HG03558 (cell line): Measurements from ENCODE around the gene PDE1C.
"Not testable (repeated sequence)": the region's sequence is repeated elsewhere in the genome, so short reads cannot be mapped to it uniquely, and the experiment has no call there.

ENCODE experiments used
- ATAC-seq: cut with Tn5 transposase; IDR thresholded peaks from one replicate; pipeline ENCODE4 v1.9.1; 2021; ENCODE audit warnings: moderate number of reproducible peaks; ENCODE audit not compliant: unreplicated experiment; ENCODE audit errors: extremely low read depth

Gene PDE1C

DNA sequence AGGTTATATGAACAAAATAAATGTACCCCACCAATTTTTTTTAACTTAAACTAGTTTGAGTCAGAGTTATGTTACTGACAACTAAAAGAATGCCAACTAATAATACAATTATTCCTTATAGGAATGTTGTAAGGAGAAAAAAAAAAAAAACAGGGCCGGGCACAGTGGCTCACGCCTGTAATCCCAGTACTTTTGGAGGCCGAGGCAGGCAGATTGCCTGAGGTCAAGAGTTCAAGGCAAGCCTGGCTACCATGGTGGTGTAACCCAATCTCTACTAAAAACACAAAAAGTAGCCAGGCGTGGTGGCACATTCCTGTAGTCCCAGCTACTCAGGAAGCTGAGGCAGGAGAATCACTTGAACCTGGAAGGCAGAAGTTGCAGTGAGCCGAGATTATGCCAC lies 6.6 kb upstream of the PDE1C start:
- ATAC-seq, result not testable (repeated sequence)

DNA sequence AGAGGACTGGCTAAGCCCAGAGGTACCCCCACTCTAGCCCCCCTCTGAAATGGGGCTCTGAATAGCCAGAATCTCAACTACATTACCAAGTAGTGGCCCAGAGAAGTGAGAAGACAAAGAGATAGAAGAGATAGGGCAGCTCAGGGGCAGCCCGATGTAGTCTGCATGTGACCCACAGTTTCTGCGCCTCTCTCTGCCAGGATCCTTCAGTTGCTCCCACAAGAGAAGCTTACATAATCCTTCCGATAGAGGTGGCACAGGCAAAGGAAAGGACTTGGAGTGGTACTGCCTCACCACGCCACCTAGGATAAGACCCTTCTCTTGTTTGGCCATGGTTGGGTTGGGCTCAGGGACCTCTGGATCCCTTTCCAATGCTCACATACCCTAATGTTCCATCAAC lies 5.4 kb upstream of the PDE1C start:
- no peak for ATAC-seq

DNA sequence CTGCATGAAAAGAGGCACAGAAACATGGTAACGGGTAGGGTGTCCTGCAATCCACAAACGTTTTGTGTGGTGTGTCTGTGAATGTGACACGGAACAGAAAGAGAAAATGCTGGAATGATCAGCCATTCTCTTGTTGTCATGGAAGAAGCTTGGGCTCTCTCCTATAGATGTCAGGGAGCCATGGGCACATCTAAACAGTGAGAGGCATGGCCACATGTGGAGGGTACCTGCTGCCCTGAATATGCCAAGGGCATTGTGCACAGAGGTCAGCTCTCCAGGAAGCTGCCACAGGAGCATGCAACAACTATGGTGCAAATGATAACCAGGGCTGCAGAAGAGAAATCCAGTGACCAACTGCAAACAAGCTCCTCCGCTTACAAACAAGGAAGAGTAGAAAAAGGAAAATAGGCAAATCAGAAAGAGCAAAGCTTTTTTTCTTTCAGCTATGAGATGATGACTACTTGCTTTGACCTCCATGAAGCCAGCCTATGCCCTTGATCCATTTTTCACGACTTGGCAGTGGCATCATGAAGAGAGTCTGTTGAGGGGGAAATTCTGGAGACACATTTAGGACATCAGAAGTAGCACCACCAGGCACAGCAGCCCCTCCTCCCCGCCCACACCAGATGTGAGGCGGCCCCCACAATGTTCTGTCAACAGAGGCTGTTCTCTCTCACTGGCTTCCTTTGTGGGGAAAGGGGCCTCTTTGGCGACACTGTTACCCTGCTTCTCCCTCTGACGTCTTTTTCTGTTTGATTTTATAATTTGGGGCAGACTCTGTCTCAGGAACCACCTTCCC lies 4.8 kb upstream of the PDE1C start:
- ATAC-seq, result no peak

DNA sequence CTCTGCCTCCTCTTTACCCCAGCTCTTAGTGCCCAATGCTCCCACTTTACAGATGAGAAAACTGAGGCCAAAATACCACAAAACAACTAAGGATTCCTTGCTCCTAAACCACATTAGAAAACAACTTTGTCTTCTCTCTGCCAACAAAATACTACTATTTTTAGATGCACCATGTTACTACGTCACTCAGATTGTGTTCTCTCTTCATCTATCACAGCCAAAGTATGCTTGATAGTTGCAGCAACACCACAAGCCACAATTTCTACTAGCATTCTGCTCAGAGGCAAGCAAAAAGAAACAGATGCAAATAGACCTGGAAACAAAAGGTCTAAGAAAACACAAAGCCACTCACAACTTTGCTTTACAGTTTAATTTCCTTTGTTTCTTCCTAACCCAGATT lies 3.3 kb upstream of the PDE1C start:
- no peak for ATAC-seq

DNA sequence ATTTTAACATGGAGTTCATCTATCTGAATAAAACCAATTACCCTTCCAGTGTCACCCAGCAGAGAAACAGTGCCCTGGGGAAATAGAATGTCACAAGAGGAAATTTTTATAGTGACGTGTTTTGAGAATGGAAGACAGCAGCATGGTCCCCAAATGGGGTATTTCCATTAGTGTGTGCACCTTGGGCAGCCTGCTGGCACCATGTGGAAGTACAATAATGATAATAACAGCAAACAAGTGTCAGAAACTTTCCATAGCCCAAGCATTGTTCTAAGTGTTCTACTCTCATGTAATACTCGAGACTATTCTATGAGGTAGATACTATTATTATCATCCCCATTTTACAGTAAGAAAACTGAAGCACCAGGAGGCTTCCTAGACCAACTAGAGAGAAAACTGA lies 2.2 kb upstream of the PDE1C start:
- ATAC-seq, result no peak

DNA sequence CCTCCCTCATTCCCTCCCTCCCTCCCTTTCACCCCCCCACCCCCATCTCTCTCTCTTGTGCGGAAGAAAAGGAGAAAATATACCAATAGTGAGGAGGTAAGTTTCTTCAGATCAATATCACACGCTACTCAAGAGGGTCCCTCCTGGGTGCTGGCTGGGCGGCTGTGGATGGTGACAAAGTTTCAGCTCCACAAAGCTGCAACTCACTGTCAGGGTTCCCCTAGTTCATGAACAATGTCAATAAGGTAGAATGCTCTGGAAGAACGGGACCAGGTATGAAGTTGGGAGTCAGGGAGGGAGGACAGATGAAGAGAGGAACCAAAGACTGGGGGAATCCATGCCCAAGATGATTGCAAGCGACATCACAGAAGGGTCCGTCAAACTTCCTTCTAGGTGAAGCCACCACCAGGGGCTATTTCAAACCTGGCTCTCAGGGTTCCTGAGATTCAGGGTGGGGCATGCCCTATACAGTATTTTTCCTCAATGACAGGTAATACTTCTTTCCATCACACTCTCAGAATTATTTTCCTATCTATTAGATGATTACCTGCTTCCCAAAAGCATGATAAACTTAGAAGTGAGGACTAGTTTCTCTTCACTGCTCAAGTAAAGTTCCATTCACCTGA lies 1.4 kb upstream of the PDE1C start:
- ATAC-seq, result no peak

DNA sequence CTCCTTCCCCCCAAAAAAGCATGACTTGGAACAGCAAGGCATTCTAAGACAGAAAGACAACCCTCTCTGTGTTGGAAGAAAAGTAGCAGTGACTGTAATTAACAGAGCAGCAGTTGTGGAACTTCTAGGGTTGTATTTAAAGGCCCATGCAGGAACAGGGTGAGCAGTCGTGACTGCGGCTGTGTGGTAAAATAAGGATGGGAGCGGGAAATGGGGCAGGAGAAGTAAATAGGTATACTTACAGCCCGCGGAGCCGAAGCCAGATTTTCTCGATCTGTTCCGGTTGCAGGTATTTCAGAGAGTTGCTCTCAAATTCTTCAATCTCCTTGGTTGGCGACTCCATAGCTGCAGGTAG lies 179 bp downstream of the PDE1C start:
- no peak for ATAC-seq

DNA sequence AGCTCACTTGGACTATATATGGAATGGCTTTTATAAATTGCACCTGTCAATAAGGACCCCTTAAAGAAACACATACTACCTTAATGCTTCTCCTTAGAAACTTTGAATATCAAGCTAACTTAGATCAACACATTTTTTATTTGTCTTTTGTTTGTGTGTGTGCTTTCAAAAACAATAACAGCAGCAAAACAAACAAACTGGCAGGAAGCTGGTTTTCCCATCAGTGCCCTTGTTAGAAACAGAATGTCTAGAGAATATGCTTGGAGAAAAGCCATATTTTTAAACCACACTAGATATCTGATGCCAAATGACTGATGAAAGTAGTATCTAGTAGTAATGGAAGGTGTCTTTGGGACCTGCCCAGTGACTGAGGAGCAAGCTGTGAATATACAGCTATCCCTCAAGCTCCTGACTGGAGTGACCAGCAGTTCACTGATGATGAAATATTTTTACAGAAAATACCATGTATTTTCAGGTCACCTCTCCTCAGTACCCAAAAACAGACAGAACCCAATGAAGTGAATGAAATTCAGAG lies 1.0 kb downstream of the PDE1C start:
- no peak for ATAC-seq

DNA sequence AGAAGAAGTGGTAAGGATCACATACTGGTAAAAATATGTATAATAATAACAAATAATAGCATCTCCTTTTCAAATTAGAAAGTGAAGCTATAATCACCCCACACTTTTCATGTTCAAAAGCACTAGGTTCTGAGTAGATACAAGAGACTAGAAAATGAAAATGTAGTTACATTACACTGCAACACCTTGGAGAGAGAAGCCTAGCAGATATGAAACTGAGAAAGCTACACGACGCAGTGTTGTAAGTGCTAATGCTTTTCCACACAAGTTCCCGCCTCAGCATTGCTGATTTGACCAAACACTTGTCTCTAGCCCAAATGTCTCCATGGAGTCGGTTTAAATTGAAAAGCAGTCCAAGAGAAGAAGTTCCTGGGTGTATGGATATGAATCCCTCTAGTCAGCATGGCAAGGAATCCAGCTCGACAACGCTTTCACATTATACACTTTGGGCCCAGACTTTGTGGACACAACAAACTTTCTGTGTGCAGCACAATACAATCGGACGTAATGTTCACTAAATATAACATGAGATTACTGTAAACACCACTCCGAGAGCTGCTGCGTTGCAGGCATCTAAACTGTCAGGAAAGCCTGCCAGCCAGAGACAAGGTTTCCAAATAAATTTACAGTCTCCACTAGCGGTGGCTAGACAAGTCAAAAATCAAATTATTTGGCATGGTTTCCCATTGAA lies 1.7 kb downstream of the PDE1C start:
- no peak for ATAC-seq

DNA sequence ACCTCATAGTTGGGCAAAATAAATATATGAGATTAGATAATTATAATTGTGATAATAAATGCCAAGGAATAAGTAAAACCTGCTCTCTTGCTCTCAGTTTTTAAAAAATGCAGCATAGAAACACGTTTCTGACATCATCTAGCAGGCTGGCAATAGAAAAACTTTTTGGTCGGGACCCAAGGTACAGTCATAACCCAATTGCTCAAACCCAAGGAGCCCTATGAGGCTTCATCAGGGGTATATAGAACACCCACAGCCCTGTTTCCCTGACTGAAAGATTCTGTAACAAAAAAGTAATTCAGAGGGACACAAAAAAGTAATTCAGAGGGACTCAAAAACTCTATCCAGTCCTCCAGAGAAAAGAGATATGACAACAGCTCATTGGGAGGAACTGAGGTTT lies 3.8 kb downstream of the PDE1C start:
- ATAC-seq, result no peak

DNA sequence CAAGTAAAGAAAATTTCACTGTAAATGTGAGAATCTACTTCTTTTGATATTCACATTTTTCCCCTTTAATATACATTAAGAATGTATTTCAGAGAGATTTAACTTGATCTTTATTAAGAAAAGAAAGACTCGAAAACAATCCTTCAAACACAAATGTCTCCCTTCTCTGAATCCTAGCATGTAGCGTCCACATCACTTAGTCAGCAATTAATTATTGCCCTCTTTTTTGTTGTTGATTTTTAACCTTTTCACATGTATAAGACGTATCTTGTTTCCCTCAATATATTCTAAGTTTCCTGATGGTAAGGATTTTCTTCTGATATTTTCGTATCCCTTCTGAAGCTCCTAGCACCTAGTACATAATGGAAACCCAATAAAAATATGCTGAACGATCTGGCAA lies 6.6 kb downstream of the PDE1C start:
- ATAC-seq, result no peak

DNA sequence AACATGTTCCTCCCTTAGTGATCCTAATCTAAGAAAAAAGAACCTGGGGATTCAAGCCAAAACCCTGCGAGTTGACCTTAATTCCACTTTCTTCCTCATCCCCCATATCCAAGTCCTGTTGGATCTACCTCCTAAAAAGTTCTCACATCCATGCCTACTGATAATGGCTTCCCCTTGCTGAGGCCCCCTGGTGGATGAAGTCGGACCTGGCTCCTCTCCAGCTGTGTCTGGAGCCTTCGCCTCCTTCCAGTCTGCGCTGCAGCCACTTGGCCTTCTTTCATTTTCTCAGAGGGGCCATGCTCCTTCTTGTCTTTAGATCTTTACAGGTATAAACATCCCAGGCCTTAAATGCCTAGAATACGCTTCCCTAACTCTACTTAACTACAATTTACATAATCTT lies 8.1 kb downstream of the PDE1C start:
- ATAC-seq, result no peak

DNA sequence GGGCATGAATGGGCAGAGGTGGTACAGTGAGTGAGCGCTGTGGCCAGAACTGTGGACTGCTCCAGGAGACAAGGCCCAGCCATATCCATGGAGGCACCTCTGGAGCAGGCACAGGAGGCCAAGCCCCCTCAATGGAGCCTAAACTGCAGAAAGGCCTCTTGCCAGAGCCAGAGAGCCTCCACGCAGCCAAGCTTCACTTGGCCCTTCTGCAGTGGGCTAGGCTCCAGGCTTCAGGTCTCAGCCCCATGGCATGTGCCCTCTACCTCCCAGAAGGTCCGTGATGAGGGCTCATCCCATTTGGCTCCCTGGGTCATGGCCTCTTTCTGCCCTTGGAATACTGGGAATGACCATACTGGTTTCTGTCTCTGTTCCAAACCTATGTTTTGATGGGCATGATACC lies 8.9 kb downstream of the PDE1C start:
- ATAC-seq, result no peak

DNA sequence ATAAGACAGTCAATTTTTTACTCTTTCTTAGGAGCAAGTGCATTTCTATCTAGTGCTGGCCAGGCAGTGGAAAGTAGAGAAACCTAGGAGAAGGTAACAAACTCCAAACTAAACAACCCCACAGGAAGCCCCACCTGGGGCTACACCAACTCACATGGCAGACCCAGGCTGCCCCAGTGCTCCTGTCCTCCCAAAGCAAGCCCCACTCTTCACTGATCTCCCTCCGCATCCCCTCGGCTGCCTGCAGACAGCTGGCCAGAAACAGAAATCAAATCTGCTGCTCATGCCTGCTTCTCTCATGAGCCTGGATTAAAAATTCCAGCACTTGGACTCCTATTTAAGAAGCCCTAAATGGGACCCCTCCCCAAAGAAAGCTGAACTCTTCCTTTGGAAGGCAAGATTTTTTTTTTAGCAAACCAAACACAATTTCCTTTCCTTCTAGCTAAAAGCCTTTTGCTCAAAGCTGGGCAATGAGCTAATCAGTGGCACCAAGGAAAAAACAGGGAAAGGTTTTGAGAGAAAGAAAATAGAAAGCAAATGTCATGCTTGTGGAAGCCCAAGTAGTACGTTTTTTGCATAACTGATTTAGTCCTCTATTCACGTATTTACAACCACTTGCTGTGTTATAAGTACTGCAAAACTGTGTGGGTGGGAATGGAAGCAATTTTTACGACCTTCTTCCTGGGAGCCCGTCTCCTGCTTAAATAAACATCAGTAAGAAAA lies 10.8 kb downstream of the PDE1C start:
- no peak for ATAC-seq

DNA sequence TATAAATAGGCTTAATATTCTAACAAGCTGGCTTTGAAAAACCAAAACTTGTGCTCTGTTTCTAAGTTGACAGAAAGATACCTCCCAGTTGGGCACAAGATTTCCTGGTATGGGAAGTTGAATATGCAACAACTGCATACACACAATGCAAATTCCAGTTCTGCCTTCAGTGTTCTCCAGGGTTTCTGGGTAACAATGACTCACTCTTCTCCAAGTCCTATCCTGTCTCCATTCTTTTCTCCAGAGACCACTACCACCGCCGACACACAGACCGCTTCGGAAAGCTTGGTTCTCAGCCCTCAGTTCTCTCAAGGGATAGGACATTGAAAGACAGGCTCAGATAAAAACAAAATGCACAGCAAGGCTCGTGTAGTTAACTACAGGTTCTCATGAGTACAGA lies 12.2 kb downstream of the PDE1C start:
- no peak for ATAC-seq

DNA sequence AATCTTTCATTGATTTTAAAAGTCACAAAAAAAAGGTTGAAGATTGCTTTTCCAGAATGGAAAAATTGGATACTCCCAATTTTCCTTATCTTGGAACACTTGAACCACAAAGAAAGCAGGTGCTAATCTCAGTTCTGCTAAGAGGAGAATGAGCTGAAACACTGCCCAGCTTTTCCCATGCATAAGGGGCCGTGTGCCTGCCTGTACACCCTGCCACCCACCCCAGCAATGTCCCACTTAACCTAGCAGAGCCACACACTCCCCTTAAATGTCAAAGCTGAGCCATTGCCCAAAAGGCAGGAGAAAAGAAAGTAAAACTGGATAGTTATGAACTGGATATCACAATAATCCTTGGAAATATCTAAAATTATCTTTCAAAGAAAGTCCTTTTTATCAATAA lies 13.4 kb downstream of the PDE1C start:
- no peak for ATAC-seq

DNA sequence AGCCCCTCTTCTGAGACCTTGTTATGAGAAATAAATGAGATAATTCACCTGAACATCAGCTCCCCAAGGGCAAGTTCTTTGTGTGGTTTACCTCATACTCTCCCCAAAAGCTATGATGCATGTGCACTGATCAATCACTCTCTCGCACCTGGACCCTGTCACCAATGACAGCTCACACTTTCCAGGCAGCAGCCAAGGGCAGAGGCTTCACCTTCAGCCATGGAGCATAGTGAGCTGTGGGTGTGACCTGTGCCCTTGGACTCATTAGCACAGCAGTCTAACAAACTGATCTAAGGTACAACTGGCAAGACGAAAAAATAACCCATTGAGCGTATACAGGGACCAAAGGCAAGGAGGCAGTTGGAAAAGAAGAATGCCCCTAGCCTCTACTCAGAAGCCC lies 17.0 kb downstream of the PDE1C start:
- ATAC-seq, result no peak

DNA sequence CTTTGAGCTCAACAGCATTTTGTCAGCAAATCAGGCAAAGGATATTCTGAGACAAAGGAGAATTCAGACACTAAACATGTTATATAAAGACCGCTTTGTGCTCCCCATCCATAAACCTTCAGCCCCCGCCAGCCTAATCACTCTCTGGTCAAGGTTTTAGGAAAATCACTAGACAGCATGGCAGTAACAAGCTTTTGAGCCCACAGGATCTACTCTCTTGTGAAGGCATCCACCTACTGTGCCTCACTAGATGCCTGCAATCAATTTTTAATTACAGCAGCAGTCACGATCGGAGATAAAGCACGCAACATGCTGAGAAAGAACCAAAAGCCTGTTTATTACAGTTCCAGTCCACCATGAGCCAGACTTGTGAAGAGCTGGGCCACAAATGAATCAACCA lies 19.1 kb downstream of the PDE1C start:
- ATAC-seq, result no peak

DNA sequence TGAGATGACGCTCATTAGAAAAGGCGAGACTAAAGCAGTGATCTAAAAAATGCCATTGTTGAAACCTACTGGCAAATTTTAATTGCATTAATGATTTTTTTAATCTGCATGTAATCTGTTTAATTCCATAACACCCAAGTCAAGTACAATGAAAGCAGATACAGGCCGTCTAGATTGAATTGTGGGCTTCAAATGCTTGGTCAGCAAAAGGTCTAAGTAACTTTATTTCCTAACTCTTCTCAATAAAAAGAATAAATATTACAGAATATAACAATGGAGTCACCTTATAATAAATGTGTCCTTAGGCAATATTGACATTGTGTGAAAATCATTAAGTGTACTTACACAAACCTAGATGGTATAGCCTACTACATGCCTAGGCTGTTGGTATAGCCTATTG lies 20.6 kb downstream of the PDE1C start:
- no peak for ATAC-seq

DNA sequence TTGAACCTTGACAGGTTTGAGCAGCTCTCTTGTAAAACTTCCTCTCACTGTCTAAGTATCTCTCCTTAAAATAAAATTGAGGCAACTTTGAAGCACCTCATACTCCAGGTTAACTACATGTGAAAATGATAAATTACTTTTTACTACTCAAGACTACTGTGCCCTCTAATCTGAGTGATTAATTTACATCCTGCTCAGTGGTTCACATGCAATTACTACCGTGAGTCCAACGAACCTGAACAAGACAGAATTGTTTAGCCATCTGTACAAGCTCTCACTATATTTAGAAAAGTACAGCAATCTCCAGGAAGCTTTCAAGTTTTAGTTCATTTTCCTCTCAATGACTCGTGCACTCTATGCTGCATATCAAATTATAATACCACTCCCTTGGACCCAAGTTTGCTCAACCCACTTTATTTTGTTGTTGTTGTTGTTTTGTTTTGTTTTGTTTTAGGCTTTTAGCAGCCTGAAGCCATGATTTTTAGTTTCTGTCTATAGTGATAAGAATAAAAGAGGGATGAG lies 21.2 kb downstream of the PDE1C start:
- no peak for ATAC-seq

DNA sequence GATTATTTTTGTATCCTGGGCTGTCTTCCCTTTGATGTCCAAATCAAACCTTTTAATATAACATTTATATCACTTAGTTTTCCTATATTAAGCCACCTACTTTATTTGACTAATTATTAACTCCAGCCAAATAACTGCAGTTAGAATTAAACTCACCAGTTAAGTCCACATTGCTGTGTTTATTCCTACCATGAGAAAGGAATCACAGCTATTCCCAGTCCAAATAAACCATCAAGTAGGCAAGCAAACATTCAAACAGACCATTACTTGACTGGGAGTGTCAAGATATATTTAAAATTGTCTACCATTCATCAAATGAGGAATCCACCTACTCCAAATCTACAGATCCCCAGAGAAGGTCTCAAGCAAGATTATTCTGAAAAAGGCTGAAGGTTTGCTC lies 22.4 kb downstream of the PDE1C start:
- no peak for ATAC-seq
